Measurements from ENCODE around the gene CINP. TPM values are rescaled to one million over a fixed set of nuclear protein-coding genes. Genes with fewer than 3 reads are reported as not detected.

The CINP gene
- total RNA-seq, result 61.3 and 62.5 TPM in 2 replicates

GRCh38 chr14:102362545-102363181 is at the start of gene CINP, which contains the start of gene TECPR2:
Gene CINP (minus strand): TSS chr14:102362890. CDS start chr14:102362851, 39 bp downstream.
Gene TECPR2 (plus strand): TSS chr14:102362941. CDS start chr14:102376722, 13,781 bp downstream.
- peak; percentile 82 for DNase-seq (ENCODE audit: low read depth, low spot score)

- DNase-seq (ENCODE audit: low read depth, low spot score), result no peak
Observed at GRCh38 chr14:102408724-102409123, 46.0 kb upstream of the CINP start.

GRCh38 chr14:102407258-102407657 is 44.6 kb upstream of the CINP start:
- no peak for DNase-seq (ENCODE audit: low read depth, low spot score)

- no peak for DNase-seq (ENCODE audit: low read depth, low spot score)
Observed at GRCh38 chr14:102403028-102403427, 40.3 kb upstream of the CINP start.

- DNase-seq (ENCODE audit: low read depth, low spot score), result no peak
Observed at GRCh38 chr14:102396521-102396920, 33.8 kb upstream of the CINP start.

GRCh38 chr14:102394717-102395375 is 32.2 kb upstream of the CINP start:
- no peak for DNase-seq (ENCODE audit: low read depth, low spot score)

GRCh38 chr14:102392506-102392905 is 29.8 kb upstream of the CINP start:
- DNase-seq (ENCODE audit: low read depth, low spot score), result no peak

- no peak for DNase-seq (ENCODE audit: low read depth, low spot score)
Observed at GRCh38 chr14:102390064-102390855, 27.6 kb upstream of the CINP start.

- DNase-seq (ENCODE audit: low read depth, low spot score), result no peak
Observed at GRCh38 chr14:102389246-102389645, 26.6 kb upstream of the CINP start.

- DNase-seq (ENCODE audit: low read depth, low spot score), result no peak
Observed at GRCh38 chr14:102387086-102387485, 24.4 kb upstream of the CINP start.

GRCh38 chr14:102378830-102379229 is 16.1 kb upstream of the CINP start:
- DNase-seq (ENCODE audit: low read depth, low spot score), result no peak

GRCh38 chr14:102377696-102378095 is 15.0 kb upstream of the CINP start:
- DNase-seq (ENCODE audit: low read depth, low spot score), result no peak

- DNase-seq (ENCODE audit: low read depth, low spot score), result no peak
Observed at GRCh38 chr14:102375119-102375518, 12.4 kb upstream of the CINP start.

GRCh38 chr14:102374264-102374663 is 11.6 kb upstream of the CINP start:
- no peak for DNase-seq (ENCODE audit: low read depth, low spot score)

GRCh38 chr14:102373110-102373509 is 10.4 kb upstream of the CINP start:
- no peak for DNase-seq (ENCODE audit: low read depth, low spot score)

- no peak for DNase-seq (ENCODE audit: low read depth, low spot score)
Observed at GRCh38 chr14:102371361-102371760, 8.7 kb upstream of the CINP start.

- DNase-seq (ENCODE audit: low read depth, low spot score), result no peak
Observed at GRCh38 chr14:102370305-102370809, 7.7 kb upstream of the CINP start.

- DNase-seq (ENCODE audit: low read depth, low spot score), result no peak
Observed at GRCh38 chr14:102363182-102363943, 673 bp upstream of the CINP start.

GRCh38 chr14:102362084-102362483 is 606 bp downstream of the CINP start:
- DNase-seq (ENCODE audit: low read depth, low spot score), result no peak

- no peak for DNase-seq (ENCODE audit: low read depth, low spot score)
Observed at GRCh38 chr14:102360388-102360787, 2.3 kb downstream of the CINP start.

- no peak for DNase-seq (ENCODE audit: low read depth, low spot score)
Observed at GRCh38 chr14:102359341-102359740, 3.3 kb downstream of the CINP start.

All from pulmonary artery endothelial cell (primary cell).